IPS DF 6.9 (cell line): ENCODE data around the gene MYH7B.

Experiments used
- DNase-seq: peaks from one replicate; pipeline ENCODE4 v3.0.0-alpha.2; 2013; ENCODE audit warnings: low read depth, low spot score
- H3K27ac ChIP-seq: one replicate; pipeline ENCODE4 v1.5.1; 2013; ENCODE audit warnings: low read length, control low read depth
- H3K27me3 ChIP-seq: 2 replicates; pipeline ENCODE4 v1.6.1; 2013; ENCODE audit warnings: mild to moderate bottlenecking, low read length; ENCODE audit not compliant: control insufficient read depth, insufficient read depth
- H3K36me3 ChIP-seq: 2 replicates; pipeline ENCODE4 v1.6.1; 2013; ENCODE audit warnings: low read length; ENCODE audit not compliant: control insufficient read depth, insufficient read depth
- H3K4me1 ChIP-seq: 2 replicates; pipeline ENCODE4 v1.6.1; 2013; ENCODE audit warnings: low read length; ENCODE audit not compliant: control insufficient read depth, insufficient read depth
- H3K4me3 ChIP-seq: 2 replicates; pipeline ENCODE4 v1.5.1; 2013; ENCODE audit warnings: mild to moderate bottlenecking, low read length
- H3K9me3 ChIP-seq: 2 replicates; pipeline ENCODE4 v1.6.1; 2013; ENCODE audit warnings: low read length, inconsistent platforms; ENCODE audit not compliant: control insufficient read depth, insufficient read depth
- WGBS: extraction: QIAGEN DNeasy Blood & Tissue Kit; methylation state at CpG from one replicate; pipeline ENCODE4 v1.1.7; 2013; ENCODE audit warnings: mixed read lengths, missing lambda C conversion rate; ENCODE audit not compliant: insufficient read length, insufficient coverage; 5-methylcytosine and 5-hydroxymethylcytosine counted together

Gene MYH7B

GRCh38 chr20:34925341-34925740 is 30.3 kb upstream of the MYH7B start:
- Histone ChIP-seq H3K9me3 (no peaks in the 10 kb centered on the region), H3K4me1 (no peaks in the 10 kb centered on the region), H3K27ac (no peak overlapping the region), H3K27me3 (no peaks in the 10 kb centered on the region), H3K4me3 (no peak overlapping the region), H3K36me3 (peaks cover 20% of the 10 kb centered on the region)
- DNase-seq = no peak
- WGBS = no CpG with 5 or more reads among the region's 3 CpGs

- WGBS = no CpG with 5 or more reads among the region's 1 CpG
These were observed 29.7 kb upstream of the MYH7B start for GRCh38 chr20:34925981-34926380.

GRCh38 chr20:34926581-34926980 is 29.1 kb upstream of the MYH7B start:
- Histone ChIP-seq H3K9me3 (no peaks in the 10 kb centered on the region), H3K4me3 (no peak overlapping the region), H3K4me1 (no peaks in the 10 kb centered on the region), H3K36me3 (peaks cover 17% of the 10 kb centered on the region; the same call in 1 of the 2 replicates), H3K27ac (no peak overlapping the region), H3K27me3 (no peaks in the 10 kb centered on the region)
- no peak for DNase-seq
- no CpG with 5 or more reads among the region's 1 CpG for WGBS

More at GRCh38 chr20:34925981-34926380, 29.7 kb upstream of the MYH7B start:
- Histone ChIP-seq H3K36me3 (peaks cover 19% of the 10 kb centered on the region), H3K4me3 (no peak overlapping the region), H3K27ac (no peak overlapping the region), H3K27me3 (no peaks in the 10 kb centered on the region), H3K9me3 (no peaks in the 10 kb centered on the region), H3K4me1 (no peaks in the 10 kb centered on the region)
- DNase-seq = no peak

GRCh38 chr20:34927736-34928135 is 27.9 kb upstream of the MYH7B start:
- Histone ChIP-seq H3K27ac (no peak overlapping the region), H3K4me3 (no peak overlapping the region), H3K4me1 (no peaks in the 10 kb centered on the region), H3K36me3 (peaks cover 17% of the 10 kb centered on the region; the same call in 1 of the 2 replicates), H3K9me3 (no peaks in the 10 kb centered on the region), H3K27me3 (no peaks in the 10 kb centered on the region)
- DNase-seq = no peak
- WGBS = no CpG with 5 or more reads among the region's 1 CpG

- WGBS = no CpG with 5 or more reads among the region's 2 CpGs
- Histone ChIP-seq H3K9me3 (no peaks in the 10 kb centered on the region), H3K4me1 (no peaks in the 10 kb centered on the region), H3K36me3 (peaks cover 17% of the 10 kb centered on the region; the same call in 1 of the 2 replicates), H3K27ac (no peak overlapping the region), H3K27me3 (no peaks in the 10 kb centered on the region), H3K4me3 (no peak overlapping the region)
- no peak for DNase-seq
These were observed 27.3 kb upstream of the MYH7B start for GRCh38 chr20:34928411-34928810.

GRCh38 chr20:34931771-34932170 is 23.9 kb upstream of the MYH7B start:
- Histone ChIP-seq H3K4me1 (no peaks in the 10 kb centered on the region), H3K4me3 (no peak overlapping the region), H3K27me3 (no peaks in the 10 kb centered on the region; the same call in 1 of the 2 replicates), H3K36me3 (peaks cover 16% of the 10 kb centered on the region; the same call in 1 of the 2 replicates), H3K9me3 (no peaks in the 10 kb centered on the region), H3K27ac (no peak overlapping the region)
- no peak for DNase-seq
- WGBS = no CpG with 5 or more reads among the region's 7 CpGs

- no CpG with 5 or more reads among the region's 14 CpGs for WGBS
- Histone ChIP-seq H3K4me3 (no peak overlapping the region), H3K36me3 (peaks cover 6% of the 10 kb centered on the region; the same call in 1 of the 2 replicates), H3K4me1 (no peaks in the 10 kb centered on the region), H3K27me3 (no peaks in the 10 kb centered on the region; the same call in 1 of the 2 replicates), H3K27ac (no peak overlapping the region), H3K9me3 (no peaks in the 10 kb centered on the region)
- DNase-seq = no peak
These were observed 17.1 kb upstream of the MYH7B start for GRCh38 chr20:34938466-34939163.

GRCh38 chr20:34940081-34940481 is 15.6 kb upstream of the MYH7B start:
- Histone ChIP-seq H3K4me3 (no peak overlapping the region), H3K36me3 (peaks cover 6% of the 10 kb centered on the region; the same call in 1 of the 2 replicates), H3K9me3 (no peaks in the 10 kb centered on the region), H3K27ac (no peak overlapping the region), H3K4me1 (no peaks in the 10 kb centered on the region), H3K27me3 (no peaks in the 10 kb centered on the region; the same call in 1 of the 2 replicates)
- WGBS = no CpG with 5 or more reads among the region's 1 CpG
- no peak for DNase-seq

- DNase-seq = no peak
- Histone ChIP-seq H3K36me3 (peaks cover 6% of the 10 kb centered on the region; the same call in 1 of the 2 replicates), H3K9me3 (no peaks in the 10 kb centered on the region), H3K4me3 (no peak overlapping the region), H3K4me1 (no peaks in the 10 kb centered on the region), H3K27me3 (no peaks in the 10 kb centered on the region; the same call in 1 of the 2 replicates), H3K27ac (no peak overlapping the region)
- no CpG with 5 or more reads among the region's 4 CpGs for WGBS
These were observed 14.4 kb upstream of the MYH7B start for GRCh38 chr20:34941226-34941625.

GRCh38 chr20:34942301-34942700 is 13.4 kb upstream of the MYH7B start:
- no peak overlapping the region for H3K27ac ChIP-seq
- no peak for DNase-seq
- no peak overlapping the region for H3K4me3 ChIP-seq
- no peaks in the 10 kb centered on the region for H3K9me3 ChIP-seq
- no peaks in the 10 kb centered on the region for H3K27me3 ChIP-seq
- no CpG with 5 or more reads among the region's 9 CpGs for WGBS
- no peaks in the 10 kb centered on the region for H3K4me1 ChIP-seq
- peaks cover 6% of the 10 kb centered on the region; the same call in 1 of the 2 replicates for H3K36me3 ChIP-seq
